ENCODE data around the gene TMEM88. TPM values are rescaled to one million over a fixed set of nuclear protein-coding genes. Genes with fewer than 3 reads are reported as not detected.
A peak's percentile ranks its signal among the peaks of the same experiment; 100 is the strongest.

The TMEM88 gene
- polyA plus RNA-seq, 4 donors: 22.1 to 34.0 (median 28.5) TPM

GRCh38 chr17:7832431-7832830 lies 22.4 kb upstream of the TMEM88 start:
- no peak for DNase-seq (ENCODE audit: low read depth in 4 of 4, low spot score in 2 of 4)

DNA sequence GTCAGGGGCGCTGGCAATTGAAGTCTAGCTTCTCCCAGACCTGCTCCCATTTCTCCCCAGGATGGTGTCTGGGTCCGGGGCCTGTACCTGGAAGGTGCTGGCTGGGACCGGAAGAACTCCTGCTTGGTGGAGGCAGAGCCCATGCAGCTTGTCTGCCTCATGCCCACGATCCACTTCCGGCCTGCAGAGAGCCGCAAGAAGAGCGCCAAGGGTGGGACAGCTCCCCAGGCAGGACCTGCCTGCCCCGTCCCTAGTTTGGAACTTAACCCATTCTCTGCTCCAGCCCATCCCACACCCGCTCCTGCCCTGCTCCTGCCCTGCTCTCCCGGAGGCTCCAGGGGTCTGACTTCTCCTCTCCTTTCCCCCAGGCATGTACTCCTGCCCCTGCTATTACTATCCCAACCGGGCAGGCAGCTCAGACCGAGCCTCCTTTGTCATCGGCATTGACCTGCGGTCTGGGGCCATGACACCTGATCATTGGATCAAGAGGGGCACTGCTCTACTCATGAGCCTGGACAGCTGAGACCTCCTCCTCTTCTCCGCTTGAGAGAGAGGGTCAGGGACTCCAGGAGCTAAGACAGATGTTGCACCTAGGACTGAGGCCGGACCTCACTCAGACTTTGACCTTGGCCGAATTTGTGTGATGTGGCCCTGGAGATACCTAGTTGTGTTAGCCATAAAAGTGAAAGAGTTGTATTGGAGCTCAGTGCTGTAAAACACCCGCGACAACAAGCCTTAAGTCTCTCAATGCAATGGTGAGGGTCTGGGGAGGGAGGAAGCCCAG lies 21.7 kb upstream of the TMEM88 start:
- no peak for DNase-seq (ENCODE audit: low read depth in 4 of 4, low spot score in 2 of 4)

- DNase-seq (ENCODE audit: low read depth in 4 of 4, low spot score in 2 of 4): peak in 3 of 4 donors; percentile 69 to 89 (median 82)
These were observed 20.9 kb upstream of the TMEM88 start, which contains the start of gene KDM6B for GRCh38 chr17:7833795-7834541. Gene KDM6B (plus strand): TSS chr17:7834217. CDS start chr17:7845555, 11,338 bp downstream.

- no peak for DNase-seq (ENCODE audit: low read depth in 4 of 4, low spot score in 2 of 4)
These were observed 20.3 kb upstream of the TMEM88 start for GRCh38 chr17:7834542-7834956.

DNA sequence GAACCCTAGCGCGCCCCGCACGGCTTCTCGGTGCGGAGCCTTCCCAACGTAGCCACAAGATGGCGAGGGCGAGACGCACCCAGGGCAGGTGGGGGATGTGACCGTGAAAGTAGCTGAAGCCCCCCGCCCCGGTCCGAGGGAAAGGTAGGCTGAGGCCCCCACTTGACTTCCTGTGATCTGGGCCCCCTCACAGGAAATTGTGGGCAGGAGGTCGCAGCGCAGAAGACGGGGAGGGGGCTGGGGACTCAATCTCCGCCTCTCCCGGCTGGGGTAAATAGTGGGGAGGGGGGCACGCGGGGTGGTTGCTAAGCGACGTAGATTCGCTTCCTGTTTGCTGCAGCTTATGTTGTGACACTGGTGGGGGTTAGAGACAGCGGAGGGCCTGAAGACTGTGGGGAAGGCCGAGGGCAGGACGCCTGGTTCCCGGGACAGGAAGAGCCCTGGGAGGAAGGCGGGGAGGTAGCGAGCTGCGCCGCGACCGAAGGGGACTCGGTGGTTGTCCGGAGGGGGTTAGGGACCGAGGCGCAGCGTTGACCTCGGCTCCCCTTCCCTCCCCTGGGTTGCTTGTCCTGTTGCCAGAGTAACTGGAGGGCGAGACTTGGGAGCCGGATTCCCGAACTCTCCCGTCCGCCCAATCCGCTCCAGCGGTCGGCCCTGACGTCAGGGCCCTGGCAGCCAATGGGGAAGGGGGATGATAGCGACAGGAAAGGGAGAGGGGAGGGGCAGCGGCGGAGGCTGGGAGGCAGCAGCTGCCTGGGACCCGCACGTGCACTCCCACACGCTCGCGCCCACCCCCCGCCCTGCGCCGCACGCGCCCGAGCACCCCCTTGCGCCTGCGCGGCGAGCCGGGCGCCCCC lies 19.7 kb upstream of the TMEM88 start:
- DNase-seq (ENCODE audit: low read depth in 4 of 4, low spot score in 2 of 4): peak; percentile 95 to 99 (median 98)

GRCh38 chr17:7835814-7836595 lies 18.9 kb upstream of the TMEM88 start:
- DNase-seq (ENCODE audit: low read depth in 4 of 4, low spot score in 2 of 4): peak in 1 of 4 donors; percentile 63

- DNase-seq (ENCODE audit: low read depth in 4 of 4, low spot score in 2 of 4): peak in 3 of 4 donors; percentile 90 to 94 (median 90)
These were observed 18.1 kb upstream of the TMEM88 start for GRCh38 chr17:7836596-7837407.

DNA sequence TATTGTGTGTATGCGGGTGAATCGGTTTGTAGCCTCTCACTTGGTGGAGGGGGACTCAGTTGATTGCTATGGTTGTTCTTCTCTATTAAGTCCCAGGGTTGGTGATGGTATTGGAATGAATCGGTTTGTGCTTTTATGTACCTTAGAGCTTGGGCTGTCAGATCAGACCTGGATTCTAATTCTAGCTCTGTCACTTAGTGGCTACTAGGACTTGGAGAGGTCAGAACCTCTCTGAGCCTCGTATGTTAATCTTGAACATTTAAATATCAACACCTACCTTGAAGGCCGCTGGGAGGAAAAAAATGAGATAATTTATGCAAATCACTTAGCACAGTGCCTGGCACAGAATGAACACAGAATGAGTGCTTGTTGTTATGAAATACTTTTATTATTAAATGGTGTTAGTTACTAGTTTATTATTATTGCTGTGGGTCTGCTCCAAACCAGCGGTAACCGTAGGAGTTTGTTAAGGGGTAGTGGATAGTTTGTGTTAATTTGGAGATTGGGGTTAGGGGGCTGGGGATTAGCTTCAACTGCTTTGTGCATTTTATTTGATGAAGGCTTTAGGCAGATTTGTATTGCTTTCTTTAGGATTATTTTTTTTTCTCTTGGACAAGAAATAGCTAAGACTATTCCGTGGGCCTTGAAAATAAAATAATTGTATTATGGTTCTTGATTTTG lies 17.3 kb upstream of the TMEM88 start:
- no peak for DNase-seq (ENCODE audit: low read depth in 4 of 4, low spot score in 2 of 4)

GRCh38 chr17:7838090-7839075 lies 16.5 kb upstream of the TMEM88 start:
- peak in 1 of 4 donors; percentile 46 for DNase-seq (ENCODE audit: low read depth in 4 of 4, low spot score in 2 of 4)

- DNase-seq (ENCODE audit: low read depth in 4 of 4, low spot score in 2 of 4): no peak
These were observed 15.5 kb upstream of the TMEM88 start for GRCh38 chr17:7839190-7839875.

DNA sequence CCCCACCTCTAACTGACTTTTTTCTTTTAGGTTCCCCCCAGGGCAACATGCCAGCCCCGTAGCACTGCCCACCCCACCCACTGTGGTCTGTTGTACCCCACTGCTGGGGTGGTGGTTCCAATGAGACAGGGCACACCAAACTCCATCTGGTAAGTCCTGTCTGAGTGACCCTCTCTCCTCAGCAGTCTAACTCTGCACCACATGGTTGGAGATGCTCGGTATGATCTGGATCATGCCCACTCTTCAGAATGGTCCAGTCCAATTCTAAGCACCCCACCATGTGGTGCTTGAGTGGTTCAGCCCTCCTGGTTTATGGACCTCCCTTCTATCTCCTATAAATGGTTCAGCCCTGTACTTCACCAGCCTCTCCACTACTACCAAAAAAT lies 15.0 kb upstream of the TMEM88 start:
- no peak for DNase-seq (ENCODE audit: low read depth in 4 of 4, low spot score in 2 of 4)

DNA sequence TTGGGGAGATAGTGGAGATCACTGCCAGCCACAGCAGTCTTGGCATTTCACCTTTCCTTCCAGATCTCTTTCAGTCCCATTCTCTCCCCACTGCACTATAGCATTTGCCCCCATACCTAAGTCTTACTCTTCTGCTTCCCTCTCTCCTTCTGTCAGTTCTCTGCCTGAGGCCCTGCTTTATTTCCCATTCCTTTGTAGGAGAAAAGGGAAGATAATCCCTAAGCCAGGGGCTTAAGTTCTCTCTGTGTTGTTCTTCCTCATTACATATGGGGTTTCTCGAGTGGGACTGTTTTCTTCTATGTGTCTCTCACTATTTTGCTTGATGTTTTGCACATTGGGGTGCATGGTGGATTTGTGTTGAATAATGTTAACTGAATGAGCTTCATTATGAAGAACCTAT lies 14.4 kb upstream of the TMEM88 start:
- no peak for DNase-seq (ENCODE audit: low read depth in 4 of 4, low spot score in 2 of 4)

DNA sequence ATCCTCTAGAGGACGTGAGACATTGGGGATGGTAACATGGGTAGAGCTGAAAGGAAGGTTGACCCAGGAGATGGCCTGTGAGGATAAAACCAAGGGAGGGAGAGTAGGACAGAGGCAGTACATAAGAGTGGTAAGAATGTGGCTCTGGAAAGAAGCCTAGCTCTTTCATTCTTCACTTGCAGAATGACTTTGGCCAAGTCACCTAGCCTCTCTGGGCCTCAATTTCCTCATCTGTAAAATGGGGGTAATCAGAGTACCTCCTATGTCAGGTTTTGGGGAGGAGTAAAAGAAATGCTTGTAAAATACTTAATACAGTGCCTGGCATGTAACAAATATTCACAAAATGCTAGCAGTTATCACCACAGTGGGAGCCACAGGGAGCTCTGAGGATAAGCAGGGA lies 14.0 kb upstream of the TMEM88 start:
- DNase-seq (ENCODE audit: low read depth in 4 of 4, low spot score in 2 of 4): no peak

DNA sequence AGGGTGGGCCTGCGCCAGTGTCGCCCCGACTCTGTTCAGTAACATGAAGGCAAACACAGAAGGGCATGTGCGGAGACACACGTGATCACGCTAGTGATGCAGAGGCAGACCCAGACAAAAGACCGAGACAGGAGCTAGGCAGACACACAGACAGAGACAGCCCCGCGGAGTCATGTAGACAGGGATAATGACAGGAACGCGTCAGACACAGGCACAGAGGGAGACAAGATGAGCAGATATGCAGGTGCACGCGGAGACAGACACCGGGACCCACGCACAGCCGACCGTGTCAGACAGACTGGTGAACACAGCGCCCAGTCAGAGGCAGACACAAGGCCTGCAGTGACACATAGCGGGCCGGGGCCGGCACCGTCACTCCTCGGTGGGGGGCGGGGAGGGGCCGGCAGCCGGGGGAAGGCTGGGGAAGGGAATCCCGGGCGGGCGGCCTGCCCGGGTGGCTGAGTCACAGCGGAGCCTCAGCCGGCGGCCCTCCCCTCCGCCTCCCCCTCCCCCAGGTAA lies 13.4 kb upstream of the TMEM88 start:
- DNase-seq (ENCODE audit: low read depth in 4 of 4, low spot score in 2 of 4): peak in 1 of 4 donors; percentile 31

DNA sequence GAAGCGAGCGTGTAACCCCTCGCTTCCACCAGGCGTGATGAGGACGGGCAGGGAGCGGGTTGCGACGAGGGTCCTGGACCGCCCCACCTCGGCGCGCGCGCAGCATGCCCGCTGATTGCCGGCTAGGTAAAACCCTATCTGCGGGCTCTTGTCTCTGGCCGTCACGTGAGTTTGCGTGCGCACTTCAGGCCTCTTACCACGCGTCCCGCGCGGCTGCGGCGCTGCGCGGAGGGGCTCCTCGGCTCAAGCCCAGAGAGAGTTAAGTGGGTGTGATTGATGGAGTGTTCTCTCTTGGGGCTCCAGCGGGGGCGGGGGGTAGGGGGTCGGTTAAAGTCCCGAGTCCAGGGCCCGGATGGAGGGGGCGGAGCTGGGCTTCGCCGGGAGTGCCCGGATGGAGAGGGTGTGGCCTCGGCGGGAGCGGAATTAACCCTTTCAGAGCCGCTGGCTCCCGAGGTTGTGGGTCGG lies 12.9 kb upstream of the TMEM88 start:
- peak in 2 of 4 donors; percentile 88 to 89 for DNase-seq (ENCODE audit: low read depth in 4 of 4, low spot score in 2 of 4)

Data from left renal cortex interstitium (tissue), 4 donors.